Calu3 (cell line): ENCODE measurements around the gene ANXA11. TPM values are rescaled to one million over a fixed set of nuclear protein-coding genes. Genes with fewer than 3 reads are reported as not detected.

Experiments used
- BruUV-seq: library from RNA; stranded (reverse); fragments of 400-500 nt; replicated peaks from 2 replicates; lab custom pipeline; 2021; lab: Mats Ljungman, UMichigan
- CTCF ChIA-PET: fragments of 300-600 bp; sonication (Branson Sonifier 250); formaldehyde crosslinking; loops from one replicate; lab custom pipeline; 2022; ENCODE audit warnings: antibody characterized with exemption; lab: Charles Lee
- DNase-seq: peaks from one replicate; pipeline ENCODE4 v3.0.0; 2022
- H3K27ac Mint-ChIP-seq: one replicate; pipeline ENCODE4 v1.8.0; 2022; ENCODE audit warnings: mixed read lengths; ENCODE audit not compliant: unreplicated experiment
- H3K27me3 Mint-ChIP-seq: one replicate; pipeline ENCODE4 v1.8.0; 2022; ENCODE audit warnings: mixed read lengths; ENCODE audit not compliant: unreplicated experiment
- H3K36me3 Mint-ChIP-seq: one replicate; pipeline ENCODE4 v1.8.0; 2022; ENCODE audit warnings: mild to moderate bottlenecking, moderate library complexity, mixed read lengths; ENCODE audit not compliant: insufficient read depth, unreplicated experiment
- H3K4me1 Mint-ChIP-seq: one replicate; pipeline ENCODE4 v1.8.0; 2022; ENCODE audit warnings: mild to moderate bottlenecking, low read depth, mixed read lengths; ENCODE audit not compliant: unreplicated experiment
- H3K4me3 Mint-ChIP-seq: one replicate; pipeline ENCODE4 v1.8.0; 2022; ENCODE audit warnings: mild to moderate bottlenecking, low read depth, moderate library complexity, mixed read lengths; ENCODE audit not compliant: unreplicated experiment
- H3K9me3 Mint-ChIP-seq: one replicate; pipeline ENCODE4 v1.8.0; 2022; ENCODE audit warnings: low read depth, mixed read lengths; ENCODE audit not compliant: unreplicated experiment
- intact Hi-C: fragments of 100-400 bp; cut with micrococcal nuclease; formaldehyde crosslinking; loops from one replicate; pipeline ENCODE4 v1.10.0; 2022; ENCODE audit not compliant: unreplicated experiment
- total RNA-seq: library from RNA; stranded (reverse); gene quantifications from 2 replicates; pipeline ENCODE4 v1.2.3, GENCODE V29; 2022
- TF ChIP-seq, protein P1 (sequence below): fragments of 200-600 bp; IDR thresholded peaks from one replicate; pipeline ENCODE4 v1.8.0; 2022; ENCODE audit warnings: antibody characterized with exemption; ENCODE audit not compliant: unreplicated experiment

Gene ANXA11
- total RNA-seq, 1 experiment from 2014 or later, result 835 TPM

DNA sequence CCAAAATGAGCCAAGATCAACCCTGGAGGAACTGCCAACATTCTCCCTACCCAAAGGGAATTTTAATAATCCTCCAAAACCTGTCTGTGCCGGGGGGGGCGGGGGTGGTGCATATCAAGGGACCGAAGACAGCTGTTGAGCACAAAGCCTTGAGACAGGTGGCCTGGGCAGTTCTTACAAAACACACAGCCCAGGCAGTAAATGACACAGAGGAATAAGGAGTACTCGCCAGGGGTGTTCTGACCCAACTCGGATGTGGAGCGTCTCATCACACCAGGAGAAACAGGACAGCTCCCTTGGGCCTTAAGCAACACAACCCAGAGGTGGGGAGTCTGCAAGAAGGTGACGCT is 37.2 kb downstream of the ANXA11 start:
- peak overlapping the region; percentile 29 for H3K27ac Mint-ChIP-seq
- H3K36me3 Mint-ChIP-seq, result peaks cover 98% of the 10 kb centered on the region
- CTCF ChIA-PET, result no interaction called here
- BruUV-seq, result no TSS peak
- peaks cover 93% of the 10 kb centered on the region for H3K4me1 Mint-ChIP-seq
- TF ChIP-seq, protein P1, sequence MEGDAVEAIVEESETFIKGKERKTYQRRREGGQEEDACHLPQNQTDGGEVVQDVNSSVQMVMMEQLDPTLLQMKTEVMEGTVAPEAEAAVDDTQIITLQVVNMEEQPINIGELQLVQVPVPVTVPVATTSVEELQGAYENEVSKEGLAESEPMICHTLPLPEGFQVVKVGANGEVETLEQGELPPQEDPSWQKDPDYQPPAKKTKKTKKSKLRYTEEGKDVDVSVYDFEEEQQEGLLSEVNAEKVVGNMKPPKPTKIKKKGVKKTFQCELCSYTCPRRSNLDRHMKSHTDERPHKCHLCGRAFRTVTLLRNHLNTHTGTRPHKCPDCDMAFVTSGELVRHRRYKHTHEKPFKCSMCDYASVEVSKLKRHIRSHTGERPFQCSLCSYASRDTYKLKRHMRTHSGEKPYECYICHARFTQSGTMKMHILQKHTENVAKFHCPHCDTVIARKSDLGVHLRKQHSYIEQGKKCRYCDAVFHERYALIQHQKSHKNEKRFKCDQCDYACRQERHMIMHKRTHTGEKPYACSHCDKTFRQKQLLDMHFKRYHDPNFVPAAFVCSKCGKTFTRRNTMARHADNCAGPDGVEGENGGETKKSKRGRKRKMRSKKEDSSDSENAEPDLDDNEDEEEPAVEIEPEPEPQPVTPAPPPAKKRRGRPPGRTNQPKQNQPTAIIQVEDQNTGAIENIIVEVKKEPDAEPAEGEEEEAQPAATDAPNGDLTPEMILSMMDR, result no peak
- no peak overlapping the region for H3K4me3 Mint-ChIP-seq
- intact Hi-C loops, result no loop called here
- no peak for DNase-seq
- no peaks in the 10 kb centered on the region for H3K9me3 Mint-ChIP-seq
- no peaks in the 10 kb centered on the region for H3K27me3 Mint-ChIP-seq

DNA sequence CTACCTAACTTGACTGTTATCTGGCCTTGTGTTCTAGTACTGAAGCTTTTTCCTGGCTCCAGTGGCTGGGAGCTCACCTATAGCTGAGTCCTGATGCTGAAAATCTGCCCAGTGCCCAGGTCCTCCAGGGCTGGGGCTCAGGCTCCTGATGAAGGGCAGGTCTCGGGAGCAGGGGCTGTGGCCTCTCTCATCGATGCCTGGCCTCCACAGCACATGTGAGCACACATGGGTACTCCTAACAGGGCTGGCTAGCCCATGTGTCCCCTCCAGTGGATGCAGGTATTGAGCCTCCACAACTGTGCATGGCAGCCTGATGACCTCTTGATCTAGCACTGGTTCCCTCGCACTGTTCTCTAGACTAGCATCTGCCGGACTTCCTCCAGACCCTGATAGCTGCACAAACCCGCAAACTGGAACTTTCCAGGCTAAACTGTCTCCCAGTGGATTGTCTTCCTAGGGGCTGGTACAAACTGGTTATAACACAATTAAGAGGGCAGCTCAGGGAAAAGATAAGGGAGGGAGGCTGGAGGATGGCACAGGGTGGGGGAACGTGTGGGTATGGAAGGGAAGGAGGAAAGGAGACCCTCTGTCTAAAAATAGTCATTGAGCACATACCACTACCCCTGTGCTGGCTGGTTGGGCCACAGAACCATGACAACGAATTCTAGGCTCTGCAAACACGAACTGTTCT is 37.7 kb downstream of the ANXA11 start:
- intact Hi-C loops, result no loop called here
- TF ChIP-seq, protein P1, result no peak
- H3K9me3 Mint-ChIP-seq, result no peaks in the 10 kb centered on the region
- no peaks in the 10 kb centered on the region for H3K27me3 Mint-ChIP-seq
- H3K27ac Mint-ChIP-seq, result peak overlapping the region; percentile 29
- peaks cover 98% of the 10 kb centered on the region for H3K36me3 Mint-ChIP-seq
- CTCF ChIA-PET, result interaction anchor here (1.5 kb wide), 1 partner anchor 36 kb away, joined by 3 read pairs; no protein-coding TSS in a partner anchor
- peaks cover 93% of the 10 kb centered on the region for H3K4me1 Mint-ChIP-seq
- DNase-seq, result no peak
- no peak overlapping the region for H3K4me3 Mint-ChIP-seq
- BruUV-seq, result no TSS peak

DNA sequence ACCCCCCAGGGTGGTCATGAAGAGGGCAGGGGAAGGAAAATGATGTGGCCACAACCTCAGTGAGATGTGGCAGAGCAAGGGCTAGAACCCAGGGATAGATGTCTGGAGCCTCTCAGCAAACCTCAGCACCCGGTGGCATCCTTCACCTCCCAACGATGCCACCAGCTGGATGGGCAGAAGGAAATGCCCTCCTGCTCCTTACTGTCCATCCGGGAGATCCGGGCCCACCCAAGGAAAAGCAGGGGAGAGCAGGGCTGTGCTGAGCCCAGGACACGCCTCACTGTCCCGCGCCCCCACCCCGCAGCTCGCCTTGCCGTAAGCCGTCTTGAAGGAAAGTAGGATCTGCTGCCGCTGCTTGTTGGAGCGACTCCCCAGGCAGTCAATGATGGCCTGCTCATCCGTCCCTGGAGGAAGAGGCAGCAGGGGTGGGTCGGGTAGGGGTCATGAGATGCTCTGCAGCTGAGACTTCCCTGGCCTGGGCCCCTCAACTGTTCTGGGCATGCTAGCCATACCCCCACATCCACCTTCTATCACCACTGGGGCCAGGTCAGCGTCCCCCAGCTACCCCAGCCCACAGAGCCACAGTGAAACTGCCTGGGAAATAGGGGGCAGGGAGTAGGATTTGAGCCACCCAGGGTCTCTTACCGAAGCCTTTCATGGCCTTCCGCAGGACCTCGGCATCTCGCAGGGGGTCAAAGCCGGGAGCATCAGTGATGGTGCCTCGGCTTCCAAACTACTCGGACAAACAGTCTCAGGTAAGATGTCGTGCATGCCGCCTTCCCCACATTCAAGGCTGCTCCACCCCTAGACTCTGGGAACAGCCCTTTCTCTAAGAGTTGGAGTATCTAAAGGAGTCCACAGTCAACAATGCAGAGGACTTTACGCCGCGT is 38.5 kb downstream of the ANXA11 start:
- BruUV-seq, result no TSS peak
- peak overlapping the region; percentile 76 for H3K27ac Mint-ChIP-seq
- H3K27me3 Mint-ChIP-seq, result no peaks in the 10 kb centered on the region
- H3K4me3 Mint-ChIP-seq, result no peak overlapping the region
- no peak for DNase-seq
- H3K4me1 Mint-ChIP-seq, result peaks cover 93% of the 10 kb centered on the region
- CTCF ChIA-PET, result interaction anchor here (1.5 kb wide), 1 partner anchor 37 kb away, joined by 3 read pairs; no protein-coding TSS in a partner anchor
- H3K36me3 Mint-ChIP-seq, result peaks cover 100% of the 10 kb centered on the region
- TF ChIP-seq, protein P1, result no peak
- no peaks in the 10 kb centered on the region for H3K9me3 Mint-ChIP-seq
- intact Hi-C loops, result no loop called here

DNA sequence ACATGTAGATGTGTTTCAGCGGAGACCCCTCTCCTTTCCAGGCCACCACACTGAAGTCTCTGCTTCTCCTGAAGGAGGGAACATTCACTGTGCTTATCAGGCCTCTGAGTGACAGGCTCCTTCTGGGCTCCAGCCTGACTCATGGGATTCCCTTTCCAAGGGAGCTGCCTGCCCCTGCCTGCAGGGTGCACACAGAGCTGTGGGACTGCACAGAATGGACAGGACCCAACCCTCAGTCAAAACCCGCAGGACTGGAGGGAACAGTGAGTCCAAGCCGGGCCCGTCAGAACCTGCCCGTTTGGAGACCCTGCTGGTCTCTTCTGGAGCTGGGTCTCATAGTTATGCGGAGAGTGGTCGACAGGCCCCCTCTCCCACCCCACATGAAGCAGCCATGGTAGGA is 40.2 kb downstream of the ANXA11 start:
- Mint-ChIP-seq H3K4me3 (no peak overlapping the region), H3K36me3 (peaks cover 100% of the 10 kb centered on the region), H3K27ac (no peak overlapping the region), H3K27me3 (no peaks in the 10 kb centered on the region), H3K9me3 (no peaks in the 10 kb centered on the region), H3K4me1 (peaks cover 93% of the 10 kb centered on the region)
- no TSS peak for BruUV-seq
- intact Hi-C loops, result no loop called here
- no peak for DNase-seq
- CTCF ChIA-PET, result interaction anchor here (0.6 to 1.3 kb wide), 2 partner anchors 13 to 57 kb away, joined by 3 read pairs; no protein-coding TSS in a partner anchor
- TF ChIP-seq, protein P1, result no peak
